Urinary bladder (tissue), 4 donors: ENCODE data around the gene SPIB. TPM values are rescaled to one million over a fixed set of nuclear protein-coding genes. Genes with fewer than 3 reads are reported as not detected.
A peak's percentile ranks its signal among the peaks of the same experiment; 100 is the strongest.
"Not testable (repeated sequence)": the region's sequence is repeated elsewhere in the genome, so short reads cannot be mapped to it uniquely, and the experiment has no call there.

Experiments
- DNase-seq: peaks from one replicate; pipeline ENCODE4 v3.0.0-alpha.2; 2015; ENCODE audit errors: extremely low spot score
- H3K27ac ChIP-seq: one replicate; pipeline ENCODE4 v1.5.1; 2013; ENCODE audit warnings: low read depth, mild to moderate bottlenecking, moderate library complexity
- H3K36me3 ChIP-seq: one replicate; pipeline ENCODE4 v1.6.1; 2013; ENCODE audit warnings: mild to moderate bottlenecking, moderate library complexity; ENCODE audit not compliant: insufficient read depth
- H3K4me1 ChIP-seq: one replicate; pipeline ENCODE4 v1.6.1; 2013; ENCODE audit warnings: mild to moderate bottlenecking, moderate library complexity; ENCODE audit not compliant: insufficient read depth
- H3K4me3 ChIP-seq: one replicate; pipeline ENCODE4 v1.5.1; 2013; ENCODE audit warnings: low read depth, low read length
- WGBS: extraction: QIAGEN DNeasy Blood & Tissue Kit; methylation state at CpG from one replicate; pipeline ENCODE4 v1.1.7; 2013; 5-methylcytosine and 5-hydroxymethylcytosine counted together
- polyA plus RNA-seq: library from polyadenylated mRNA; stranded (reverse); fragments of 200-250 nt; gene quantifications from one replicate; pipeline ENCODE4 v1.2.3, GENCODE V29; 2013
- total RNA-seq: library from RNA; depleted of rRNA; stranded (reverse); fragments of >200 nt; gene quantifications from one replicate; pipeline ENCODE4 v1.2.3, GENCODE V29; 2014
- donor health status: healthy with polysubstance abuse.
- donor health status: healthy.

The SPIB gene
- total and polyA plus RNA-seq, 2 donors = 0.20 to 1.2 TPM

GRCh38 chr19:50383852-50384684, 34.7 kb upstream of the SPIB start, which contains the start of gene POLD1:
TSS of gene POLD1 (plus strand) at chr19:50384347. CDS start at chr19:50398852, 14,505 bp downstream.
- WGBS = under 1% methylated on average over 78 of the region's 78 CpGs
- H3K4me1 ChIP-seq = no peaks in the 10 kb centered on the region
- H3K4me3 ChIP-seq = peak within 1 kb of the TSS; percentile 68
- H3K27ac ChIP-seq = peak within 1 kb of the TSS; percentile 73
- H3K36me3 ChIP-seq = peaks cover 4% of the 10 kb centered on the region
- peak; percentile 93 for DNase-seq

GRCh38 chr19:50384685-50385535, 33.8 kb upstream of the SPIB start:
- DNase-seq = no peak
- peak overlapping the region; percentile 68 for H3K4me3 ChIP-seq
- H3K36me3 ChIP-seq = peaks cover 4% of the 10 kb centered on the region
- no peak overlapping the region for H3K27ac ChIP-seq
- H3K4me1 ChIP-seq = no peaks in the 10 kb centered on the region
- 12% methylated on average over 26 of the region's 26 CpGs for WGBS

- DNase-seq = no peak
Measured at GRCh38 chr19:50387176-50387867, 31.4 kb upstream of the SPIB start.

GRCh38 chr19:50387868-50388245, 30.9 kb upstream of the SPIB start:
- Histone ChIP-seq H3K4me1 (no peaks in the 10 kb centered on the region), H3K27ac (no peak overlapping the region), H3K4me3 (no peak overlapping the region), H3K36me3 (no peaks in the 10 kb centered on the region)
- WGBS = 93% methylated on average over 8 of the region's 8 CpGs
- DNase-seq = no peak

More at GRCh38 chr19:50387176-50387867, 31.4 kb upstream of the SPIB start:
- Histone ChIP-seq H3K4me1 (no peaks in the 10 kb centered on the region), H3K4me3 (no peak overlapping the region), H3K36me3 (peaks cover under 1% of the 10 kb centered on the region), H3K27ac (no peak overlapping the region)
- 86% methylated on average over 21 of the region's 21 CpGs for WGBS

- not testable (repeated sequence) for H3K4me1 ChIP-seq, H3K36me3 ChIP-seq, H3K4me3 ChIP-seq, H3K27ac ChIP-seq, DNase-seq
- WGBS = 94% methylated on average over 3 of the region's 3 CpGs
Measured at GRCh38 chr19:50390295-50390694, 28.4 kb upstream of the SPIB start.

- H3K4me3 ChIP-seq, H3K36me3 ChIP-seq, H3K4me1 ChIP-seq, H3K27ac ChIP-seq, DNase-seq: not testable (repeated sequence)
- 97% methylated on average over 22 of the region's 23 CpGs for WGBS
Measured at GRCh38 chr19:50390952-50391351, 27.8 kb upstream of the SPIB start.

- Histone ChIP-seq H3K4me3 (no peak overlapping the region), H3K27ac (no peak overlapping the region), H3K36me3 (no peaks in the 10 kb centered on the region), H3K4me1 (no peaks in the 10 kb centered on the region)
- 94% methylated on average over 5 of the region's 5 CpGs for WGBS
- DNase-seq = no peak
Measured at GRCh38 chr19:50392759-50393158, 26.0 kb upstream of the SPIB start.

- 93% methylated on average over 4 of the region's 4 CpGs for WGBS
- no peaks in the 10 kb centered on the region for H3K4me1 ChIP-seq
- H3K4me3 ChIP-seq = no peak overlapping the region
- H3K27ac ChIP-seq = no peak overlapping the region
- no peak for DNase-seq
- no peaks in the 10 kb centered on the region for H3K36me3 ChIP-seq
Measured at GRCh38 chr19:50393589-50393988, 25.1 kb upstream of the SPIB start.

- Histone ChIP-seq H3K4me3 (no peak overlapping the region), H3K36me3 (no peaks in the 10 kb centered on the region), H3K4me1 (no peaks in the 10 kb centered on the region), H3K27ac (no peak overlapping the region)
- DNase-seq = no peak
- 97% methylated on average over 9 of the region's 9 CpGs for WGBS
Measured at GRCh38 chr19:50394017-50394416, 24.7 kb upstream of the SPIB start.

GRCh38 chr19:50398675-50399367, 19.9 kb upstream of the SPIB start:
- WGBS = 94% methylated on average over 13 of the region's 13 CpGs
- Histone ChIP-seq H3K4me3 (no peak overlapping the region), H3K4me1 (no peaks in the 10 kb centered on the region), H3K36me3 (no peaks in the 10 kb centered on the region), H3K27ac (no peak overlapping the region)
- no peak for DNase-seq

- Histone ChIP-seq H3K36me3 (no peaks in the 10 kb centered on the region), H3K4me3 (no peak overlapping the region), H3K27ac (no peak overlapping the region), H3K4me1 (no peaks in the 10 kb centered on the region)
- DNase-seq = no peak
- 99% methylated on average over 10 of the region's 10 CpGs for WGBS
Measured at GRCh38 chr19:50399368-50399745, 19.4 kb upstream of the SPIB start.

GRCh38 chr19:50401605-50402450, 16.9 kb upstream of the SPIB start:
- Histone ChIP-seq H3K36me3 (no peaks in the 10 kb centered on the region), H3K27ac (no peak overlapping the region), H3K4me1 (no peaks in the 10 kb centered on the region), H3K4me3 (no peak overlapping the region)
- WGBS = 93% methylated on average over 48 of the region's 48 CpGs
- no peak for DNase-seq
